ENCODE results near the gene PIGA.

- TF ChIP-seq POLR2A (IDR thresholded peaks at IDR 0.05; ENCODE audit: low read depth, low read length) (no peak), POLR2AphosphoS5 (IDR thresholded peaks at IDR 0.05; ENCODE audit: low read depth, low read length) (no peak)
These were observed 12.9 kb downstream of the PIGA start for GRCh38 chrX:15322472-15322871.

Data from GM12892 (cell line).